Upper lobe of left lung (tissue), 4 donors: Measurements from ENCODE around the gene LATS2.

Experiments used
- CTCF ChIP-seq, 6 experiments: fragments of 450-650 bp in 4 of 6; fragments of 200-600 bp in 2 of 6; sonication (generic) in 2 of 6; IDR thresholded peaks; one replicate each; pipeline ENCODE4 v1.5.1; 2016 to 2019; ENCODE audit warnings: antibody characterized with exemption in 6 of 6
- EP300 ChIP-seq, 4 donors: sonication (generic); formaldehyde crosslinking; IDR thresholded peaks; one replicate each; pipeline ENCODE4 v1.5.1; 2017; ENCODE audit warnings: antibody characterized with exemption in 4 of 4, control low read depth in 2 of 4
- POLR2A ChIP-seq, 4 donors: fragments of 450-650 bp; IDR thresholded peaks; one replicate each; pipeline ENCODE4 v1.5.1; 2016 to 2017; ENCODE audit warnings: antibody characterized with exemption in 4 of 4, mild to moderate bottlenecking in 2 of 4
- POLR2AphosphoS5 ChIP-seq, 2 donors: sonication (generic); formaldehyde crosslinking; IDR thresholded peaks; one replicate each; pipeline ENCODE4 v1.5.1; 2017; ENCODE audit warnings: antibody characterized with exemption in 2 of 2

- TF ChIP-seq POLR2AphosphoS5 (IDR thresholded peaks at IDR 0.05) (no peak), CTCF (IDR thresholded peaks at IDR 0.05) (no peak), POLR2A (IDR thresholded peaks at IDR 0.05) (no peak), EP300 (IDR thresholded peaks at IDR 0.05) (no peak)
These were observed 108.5 kb downstream of the LATS2 start for GRCh38 chr13:20952838-20953237.
